Esophagus muscularis mucosa (tissue), 3 donors: ENCODE data around the gene FAM149B1.
"Not testable (repeated sequence)": the region's sequence is repeated elsewhere in the genome, so short reads cannot be mapped to it uniquely, and the experiment has no call there.

Experiments
- POLR2A ChIP-seq: fragments of 450-650 bp; IDR thresholded peaks from one replicate; pipeline ENCODE4 v1.6.1; 2017; ENCODE audit warnings: antibody characterized with exemption, moderate library complexity, mild to moderate bottlenecking, low read depth
- TF ChIP-seq, protein P1 (sequence below), 3 experiments: fragments of 200-600 bp in 2 of 3; fragments of 450-650 bp in 1 of 3; sonication (generic) in 2 of 3; IDR thresholded peaks; one replicate each; pipeline ENCODE4 v1.5.1; 2017 to 2019; ENCODE audit warnings: antibody characterized with exemption in 3 of 3, mild to moderate bottlenecking in 2 of 3, moderate library complexity in 1 of 3

DNA sequence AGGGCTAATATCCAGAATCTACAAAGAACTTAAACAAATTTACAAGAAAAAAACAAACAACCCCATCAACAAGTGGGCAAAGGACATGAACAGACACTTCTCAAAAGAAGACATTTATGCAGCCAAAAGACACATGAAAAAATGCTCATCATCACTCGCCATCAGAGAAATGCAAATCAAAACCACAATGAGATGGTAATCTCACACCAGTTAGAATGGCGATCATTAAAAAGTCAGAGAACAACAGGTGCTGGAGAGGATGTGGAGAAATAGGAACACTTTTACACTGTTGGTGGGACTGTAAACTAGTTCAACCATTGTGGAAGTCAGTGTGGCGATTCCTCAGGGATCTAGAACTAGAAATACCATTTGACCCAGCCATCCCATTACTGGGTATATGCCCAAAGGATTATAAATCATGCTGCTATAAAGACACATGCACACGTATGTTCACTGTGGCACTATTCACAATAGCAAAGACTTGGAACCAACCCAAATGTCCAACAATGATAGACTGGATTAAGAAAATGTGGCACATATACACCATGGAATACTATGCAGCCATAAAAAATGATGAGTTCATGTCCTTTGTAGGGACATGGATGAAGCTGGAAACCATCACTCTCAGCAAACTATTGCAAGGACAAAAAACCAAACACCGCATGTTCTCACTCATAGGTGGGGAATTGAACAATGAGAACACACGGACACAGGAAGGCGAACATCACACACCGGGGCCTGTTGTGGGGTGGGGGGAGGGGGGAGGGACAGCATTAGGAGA lies 17.1 kb upstream of the FAM149B1 start:
- TF ChIP-seq, protein P1, sequence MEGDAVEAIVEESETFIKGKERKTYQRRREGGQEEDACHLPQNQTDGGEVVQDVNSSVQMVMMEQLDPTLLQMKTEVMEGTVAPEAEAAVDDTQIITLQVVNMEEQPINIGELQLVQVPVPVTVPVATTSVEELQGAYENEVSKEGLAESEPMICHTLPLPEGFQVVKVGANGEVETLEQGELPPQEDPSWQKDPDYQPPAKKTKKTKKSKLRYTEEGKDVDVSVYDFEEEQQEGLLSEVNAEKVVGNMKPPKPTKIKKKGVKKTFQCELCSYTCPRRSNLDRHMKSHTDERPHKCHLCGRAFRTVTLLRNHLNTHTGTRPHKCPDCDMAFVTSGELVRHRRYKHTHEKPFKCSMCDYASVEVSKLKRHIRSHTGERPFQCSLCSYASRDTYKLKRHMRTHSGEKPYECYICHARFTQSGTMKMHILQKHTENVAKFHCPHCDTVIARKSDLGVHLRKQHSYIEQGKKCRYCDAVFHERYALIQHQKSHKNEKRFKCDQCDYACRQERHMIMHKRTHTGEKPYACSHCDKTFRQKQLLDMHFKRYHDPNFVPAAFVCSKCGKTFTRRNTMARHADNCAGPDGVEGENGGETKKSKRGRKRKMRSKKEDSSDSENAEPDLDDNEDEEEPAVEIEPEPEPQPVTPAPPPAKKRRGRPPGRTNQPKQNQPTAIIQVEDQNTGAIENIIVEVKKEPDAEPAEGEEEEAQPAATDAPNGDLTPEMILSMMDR (IDR thresholded peaks at IDR 0.05) = not testable (repeated sequence)
- not testable (repeated sequence) for TF ChIP-seq POLR2A
